ENCODE measurements around the gene SMARCD1.

SMARCD1 gene

DNA sequence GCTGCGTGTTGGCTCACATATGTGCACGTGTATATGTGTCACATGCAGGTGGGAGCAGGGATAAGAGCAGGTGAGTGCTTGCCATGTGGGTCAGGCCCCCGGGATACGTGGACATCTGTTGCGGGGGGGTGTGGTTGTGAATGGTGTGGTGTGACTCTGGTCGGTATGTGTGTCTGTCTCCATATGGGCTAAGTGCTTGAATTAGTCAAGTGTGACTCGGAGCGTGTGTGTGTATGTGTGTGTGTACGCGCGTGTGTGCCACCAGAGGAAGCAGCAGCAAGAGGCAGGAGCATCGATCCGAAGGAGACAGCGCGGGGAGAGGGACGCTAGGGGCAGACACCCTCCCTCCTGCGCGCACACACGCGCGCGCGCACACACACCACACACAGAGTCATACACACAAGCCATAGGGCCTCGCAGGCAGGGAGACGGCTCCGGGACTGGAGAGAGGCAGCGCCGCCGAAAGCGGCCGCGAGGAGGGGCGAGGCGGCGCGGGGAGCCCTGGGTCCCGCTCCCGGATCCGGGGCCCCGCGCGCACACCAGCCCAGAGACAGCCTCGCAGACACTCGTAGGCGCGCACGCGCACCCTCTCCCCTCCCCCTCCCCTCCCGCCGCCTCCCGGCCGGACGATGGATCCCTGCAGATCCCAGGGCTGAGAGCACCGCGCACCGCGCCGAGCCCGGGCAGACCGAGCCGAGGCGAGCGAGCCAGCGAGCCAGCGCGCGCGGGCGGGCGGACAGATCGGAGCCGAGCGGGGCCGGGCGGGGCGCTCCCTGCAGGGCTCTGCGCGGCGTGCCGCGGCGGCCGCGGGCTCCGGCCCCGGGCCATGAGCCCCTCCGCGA, 27.9 kb upstream of the SMARCD1 start, which contains the start of gene ASIC1:
Gene ASIC1, plus strand, starts transcription at position 597 of the 842 bp plus-strand sequence. CDS start 1,171 bp downstream, outside the sequence.
- DNase-seq = peak; percentile 50

DNA sequence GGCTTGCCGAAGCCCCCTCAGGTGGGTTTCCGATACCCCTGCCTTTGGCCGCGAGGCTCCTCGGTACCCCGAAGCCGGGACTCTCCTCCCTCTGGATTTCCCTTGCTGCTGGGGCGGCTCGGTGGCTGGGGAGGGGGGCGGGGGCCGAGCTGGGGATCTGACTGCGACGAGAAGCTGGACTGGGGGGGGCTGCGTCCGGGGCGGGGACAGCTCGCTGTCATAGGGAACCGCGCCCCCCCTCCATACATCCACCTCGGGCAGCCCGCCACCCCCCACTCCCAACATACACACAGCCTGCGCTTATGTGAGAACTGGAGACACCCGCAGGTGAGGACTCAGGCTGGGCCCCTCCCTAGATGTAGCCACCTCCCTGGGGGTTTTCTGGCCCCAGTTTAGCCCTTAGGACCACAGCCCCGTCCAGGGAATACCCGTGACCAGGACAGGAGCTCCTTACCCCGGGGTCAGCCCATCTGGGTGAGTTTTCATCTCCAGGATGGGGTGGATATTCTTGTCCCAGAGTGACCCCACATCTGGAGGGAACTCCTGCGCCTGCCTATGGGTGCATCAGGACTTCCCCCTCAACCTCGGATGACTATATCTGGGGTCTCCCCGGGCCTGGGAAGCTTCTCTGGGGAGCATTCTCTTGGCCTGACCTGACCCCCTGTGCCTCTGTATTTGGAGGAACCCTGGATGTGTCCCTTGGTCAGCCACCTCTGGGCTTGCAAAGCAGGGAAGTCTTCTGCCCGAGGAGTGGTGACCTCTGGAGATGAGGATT, 27.1 kb upstream of the SMARCD1 start:
- DNase-seq = no peak

DNA sequence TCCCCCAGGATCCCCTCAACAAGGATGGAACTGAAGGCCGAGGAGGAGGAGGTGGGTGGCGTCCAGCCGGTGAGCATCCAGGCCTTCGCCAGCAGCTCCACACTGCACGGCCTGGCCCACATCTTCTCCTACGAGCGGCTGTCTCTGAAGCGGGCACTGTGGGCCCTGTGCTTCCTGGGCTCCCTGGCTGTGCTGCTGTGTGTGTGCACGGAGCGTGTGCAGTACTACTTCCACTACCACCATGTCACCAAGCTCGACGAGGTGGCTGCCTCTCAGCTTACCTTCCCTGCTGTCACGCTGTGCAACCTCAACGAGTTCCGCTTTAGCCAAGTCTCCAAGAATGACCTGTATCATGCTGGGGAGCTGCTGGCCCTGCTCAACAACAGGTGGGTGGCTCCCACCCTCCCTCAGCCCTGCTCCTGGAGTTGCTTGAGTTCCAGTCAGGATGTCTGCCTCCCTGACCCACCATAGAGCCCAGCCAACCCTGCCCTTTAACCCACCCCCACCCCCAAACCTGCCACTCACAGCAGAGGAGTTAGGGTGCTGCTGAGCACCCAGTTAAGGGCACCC, 26.3 kb upstream of the SMARCD1 start:
- no peak for DNase-seq

DNA sequence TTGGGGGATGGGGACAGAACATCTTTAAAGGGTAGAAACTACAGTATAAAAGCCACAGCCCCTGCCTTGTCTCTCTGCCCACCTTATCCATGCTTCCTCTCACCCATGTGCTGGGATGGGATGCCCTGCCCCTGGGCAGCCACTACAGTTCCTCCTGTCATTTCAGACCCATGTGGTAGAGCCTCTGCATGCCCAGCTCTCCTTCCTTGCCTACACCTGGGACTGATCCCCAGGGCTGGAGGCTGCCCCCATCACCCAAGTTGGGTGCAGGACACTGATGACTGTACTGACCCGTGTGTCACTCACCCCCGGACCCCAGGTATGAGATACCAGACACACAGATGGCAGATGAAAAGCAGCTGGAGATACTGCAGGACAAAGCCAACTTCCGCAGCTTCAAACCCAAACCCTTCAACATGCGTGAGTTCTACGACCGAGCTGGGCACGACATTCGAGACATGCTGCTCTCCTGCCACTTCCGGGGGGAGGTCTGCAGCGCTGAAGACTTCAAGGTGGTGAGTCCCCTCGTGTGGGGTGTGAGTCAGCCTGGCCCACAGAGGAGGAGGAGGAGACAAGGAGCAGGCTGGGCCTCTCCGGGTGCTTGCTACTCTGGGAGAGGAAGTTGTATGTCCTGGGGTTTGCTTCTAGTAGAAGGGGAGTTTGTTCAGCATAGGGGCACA, 25.6 kb upstream of the SMARCD1 start:
- DNase-seq = peak; percentile 54

DNA sequence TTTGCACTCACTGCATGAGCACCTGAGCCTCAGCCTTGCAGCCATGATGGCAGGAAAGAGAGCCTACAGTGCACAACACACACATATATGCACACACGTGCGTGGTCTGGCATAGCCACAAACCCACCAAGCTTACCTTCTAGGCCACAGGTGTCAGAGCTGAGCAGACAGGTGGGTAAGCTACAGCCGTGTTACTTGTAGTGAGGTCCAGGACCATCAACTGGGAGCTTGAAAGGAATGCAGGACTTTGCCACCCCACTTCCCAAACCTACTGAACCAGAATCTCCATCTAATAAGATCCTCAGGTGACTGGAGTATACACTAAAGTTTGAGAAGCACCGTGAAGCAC, 25.0 kb upstream of the SMARCD1 start:
- DNase-seq = no peak

DNA sequence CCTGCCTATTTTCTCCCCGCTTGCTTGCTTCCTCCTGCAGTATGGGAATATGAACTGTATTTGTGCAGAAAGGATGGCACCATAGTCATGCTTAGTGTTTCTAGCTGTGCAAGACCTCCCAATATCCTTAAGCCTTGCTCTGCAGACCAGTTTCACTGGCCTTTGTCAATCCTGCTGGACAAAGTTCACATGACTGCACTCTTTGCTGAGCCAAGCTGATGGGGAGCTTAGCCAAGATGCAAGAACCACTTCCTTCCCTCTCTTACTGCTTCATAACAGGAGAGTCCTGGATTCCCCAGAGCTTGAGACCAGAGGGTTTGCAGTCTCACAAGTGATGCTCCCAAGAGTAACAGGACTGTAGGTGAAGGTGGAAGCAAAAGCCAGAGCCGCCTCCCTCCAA, 24.0 kb upstream of the SMARCD1 start:
- DNase-seq = peak; percentile 63

DNA sequence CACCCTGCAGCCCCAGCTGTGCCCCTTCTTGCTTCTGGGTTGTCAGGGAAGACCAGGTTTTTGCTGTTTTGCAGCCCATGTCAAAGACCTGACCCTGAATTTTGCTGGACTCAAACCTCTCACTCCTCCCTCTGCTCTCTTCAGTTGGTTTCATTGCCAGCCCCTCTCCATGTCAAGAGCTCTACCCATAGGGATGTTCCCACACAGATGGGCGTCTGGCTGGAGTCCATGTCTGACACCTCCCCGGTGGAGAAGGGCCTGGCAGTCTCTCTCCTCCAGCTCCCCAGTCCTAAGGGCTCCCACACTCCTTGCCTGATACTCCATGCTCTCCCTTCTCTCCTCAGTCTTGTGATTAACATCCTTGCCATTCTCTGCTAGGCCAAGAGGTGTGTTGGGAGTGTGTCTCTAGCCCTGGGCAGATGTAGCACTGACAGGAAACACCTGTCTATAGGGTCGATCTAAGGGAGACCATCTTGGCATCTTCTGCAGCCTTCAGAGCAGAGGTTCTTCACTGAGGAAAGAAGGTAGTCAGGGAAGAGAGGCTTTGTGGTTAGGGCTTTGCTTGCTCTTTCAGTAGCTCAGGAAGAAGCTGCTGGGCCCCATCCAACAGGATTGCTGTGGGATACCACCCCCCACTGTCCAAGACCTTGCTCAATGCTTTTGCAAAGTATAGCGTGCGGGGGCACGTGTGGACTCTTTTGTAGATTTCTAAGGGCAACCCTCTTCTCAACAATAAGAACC, 23.0 kb upstream of the SMARCD1 start:
- DNase-seq = no peak

DNA sequence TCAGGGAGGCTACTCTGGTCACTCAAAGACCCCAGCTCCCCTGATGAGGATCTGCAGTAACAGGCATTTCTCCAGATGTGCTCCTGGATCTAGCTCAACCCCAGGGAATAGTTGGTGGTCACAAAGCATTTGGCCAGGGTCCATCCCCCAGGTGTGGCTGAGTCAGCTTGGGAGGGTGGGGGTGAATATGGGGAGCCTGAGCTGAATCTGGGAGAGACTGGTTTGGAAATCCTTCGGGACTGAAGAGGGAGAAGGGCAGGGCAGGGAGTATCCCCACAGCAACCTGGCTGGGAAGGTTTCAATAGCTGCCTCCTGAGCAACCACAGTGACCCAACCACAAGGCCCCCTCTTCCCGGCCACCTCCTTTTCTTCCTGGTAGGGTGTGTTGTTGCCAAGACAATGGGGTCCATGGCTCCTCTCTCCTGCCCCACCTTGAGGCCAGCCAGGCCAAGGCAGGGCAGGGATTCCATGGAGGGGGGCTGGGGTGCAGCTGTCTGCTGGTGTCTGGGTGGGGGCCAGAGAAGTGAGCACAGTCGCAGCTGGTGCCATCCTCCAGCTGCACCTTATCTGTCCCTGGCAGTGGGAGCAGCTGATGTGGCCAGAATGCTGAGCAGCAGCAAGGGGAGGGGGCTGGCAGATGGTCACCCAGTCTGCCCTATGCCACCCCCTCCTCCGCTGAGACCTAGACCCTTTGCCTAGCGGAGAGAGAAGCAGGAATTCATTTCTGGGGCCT, 22.2 kb upstream of the SMARCD1 start:
- no peak for DNase-seq

DNA sequence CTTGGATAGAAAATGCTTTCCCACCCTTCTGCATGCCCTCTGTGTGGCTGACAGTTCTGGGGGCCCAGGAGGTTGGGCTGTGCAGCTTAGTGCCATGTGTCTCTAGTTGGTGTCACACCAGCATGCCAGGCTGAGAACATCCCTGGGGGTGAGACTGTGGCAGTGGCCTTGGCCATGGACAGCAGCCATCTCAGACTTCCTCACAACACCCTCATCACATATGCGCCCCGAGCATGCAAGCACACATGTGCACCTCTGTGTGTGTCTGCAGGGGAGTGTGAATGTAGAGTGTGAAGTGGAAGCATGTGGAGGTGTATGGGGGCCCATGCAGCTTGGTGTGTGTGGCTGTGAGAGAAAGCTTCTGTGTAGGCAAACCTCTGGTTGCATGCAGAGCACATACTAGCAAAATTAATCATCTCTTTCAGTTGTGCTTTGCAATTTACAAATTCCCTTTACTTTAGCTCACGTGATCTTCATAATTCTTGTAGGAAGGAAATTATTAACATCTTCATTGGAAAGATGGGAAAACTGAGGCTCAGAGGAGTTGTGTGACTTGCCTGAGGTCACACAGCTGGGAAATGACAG, 19.3 kb upstream of the SMARCD1 start:
- DNase-seq = no peak

DNA sequence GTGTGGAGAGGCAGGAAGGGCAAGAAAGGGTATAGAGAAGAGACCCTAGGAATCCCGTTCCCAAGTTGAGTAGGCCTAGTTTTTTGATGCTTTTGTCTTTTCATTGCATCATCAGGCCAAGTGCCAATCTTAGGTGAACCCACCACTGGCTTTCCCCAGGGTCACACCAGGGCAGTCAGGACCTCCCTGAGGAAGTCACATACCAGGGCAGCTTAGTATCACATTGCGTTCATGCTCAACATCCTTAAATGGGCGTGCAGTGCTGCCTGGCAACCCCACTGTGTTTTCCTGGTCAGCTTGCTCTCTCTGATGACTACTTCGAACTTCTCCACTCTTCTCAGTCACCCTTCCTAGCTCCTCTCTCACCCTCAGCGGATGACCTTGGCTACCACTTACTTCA, 18.7 kb upstream of the SMARCD1 start:
- peak; percentile 70 for DNase-seq

DNA sequence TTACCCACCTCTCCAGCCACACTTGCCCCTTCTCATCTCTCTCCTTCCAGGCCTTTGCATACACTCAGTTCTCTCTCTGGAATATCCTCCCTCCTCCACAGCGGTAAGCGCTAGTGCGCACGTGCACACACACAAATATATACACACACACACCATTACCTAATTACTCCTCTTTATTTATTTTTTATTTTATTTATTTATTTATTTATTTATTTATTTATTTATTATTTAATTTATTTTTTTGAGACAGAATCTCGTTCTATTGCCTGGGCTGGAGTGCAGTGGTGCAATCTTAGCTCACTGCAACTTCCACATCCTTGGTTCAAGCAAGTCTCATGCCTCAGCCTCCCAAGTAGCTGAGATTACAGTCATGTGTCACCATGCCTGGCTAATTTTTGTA, 16.1 kb upstream of the SMARCD1 start:
- no peak for DNase-seq

DNA sequence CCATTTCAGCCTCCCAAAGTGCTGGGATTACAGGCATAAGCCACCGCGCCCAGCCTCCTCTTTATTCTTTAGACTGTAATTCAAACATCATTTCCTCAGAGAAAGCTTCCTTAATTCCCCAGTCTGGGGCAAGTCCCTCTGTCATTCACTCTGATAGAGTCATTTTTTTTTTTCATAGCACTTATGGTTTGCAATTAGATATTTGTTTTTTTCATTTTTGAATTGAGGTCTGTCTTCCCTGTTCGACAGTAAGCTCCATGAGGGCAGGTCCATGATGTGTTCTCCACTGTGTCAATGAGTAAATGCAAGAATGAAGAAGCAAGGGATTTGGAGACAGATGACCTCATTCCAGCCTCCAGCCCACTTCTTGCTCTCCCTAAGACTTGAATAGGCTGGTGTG, 15.6 kb upstream of the SMARCD1 start:
- DNase-seq = peak; percentile 39

DNA sequence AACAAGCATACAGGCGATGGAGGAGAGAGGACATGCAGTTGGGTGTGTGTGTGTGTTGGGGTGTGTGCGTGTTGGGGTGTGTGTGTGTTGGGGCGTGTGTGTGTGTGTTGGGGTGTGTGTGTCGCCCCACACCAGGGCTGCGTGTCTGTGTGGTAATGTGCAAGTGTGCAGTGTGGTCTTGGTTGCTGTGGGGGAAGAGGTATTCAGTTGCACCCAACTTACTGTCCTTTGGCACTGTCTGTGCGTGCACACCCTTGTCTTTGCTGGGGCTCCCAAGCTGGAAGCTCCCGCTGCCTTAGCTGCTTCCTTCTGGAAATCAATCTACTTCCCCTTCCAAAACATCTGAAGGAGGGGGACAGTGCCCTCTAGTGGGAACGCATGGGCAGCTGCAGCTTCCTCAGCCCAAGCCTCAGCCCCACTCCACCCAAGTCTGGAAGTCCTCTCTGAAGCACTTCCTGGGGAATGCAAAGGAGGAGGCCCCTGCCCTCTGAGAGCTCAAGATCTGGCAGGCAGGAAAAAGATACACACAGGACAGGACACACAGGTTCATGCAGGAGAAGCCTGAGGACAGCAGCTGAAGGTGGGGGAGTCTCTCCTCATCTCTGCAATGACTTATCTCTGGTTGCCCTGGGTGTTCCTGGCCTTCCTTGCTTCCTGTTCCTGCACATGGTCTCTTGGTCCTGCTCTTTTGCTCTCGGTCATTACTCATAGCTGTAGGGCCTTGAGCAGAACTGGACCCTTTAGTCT, 14.7 kb upstream of the SMARCD1 start:
- DNase-seq = peak; percentile 88

DNA sequence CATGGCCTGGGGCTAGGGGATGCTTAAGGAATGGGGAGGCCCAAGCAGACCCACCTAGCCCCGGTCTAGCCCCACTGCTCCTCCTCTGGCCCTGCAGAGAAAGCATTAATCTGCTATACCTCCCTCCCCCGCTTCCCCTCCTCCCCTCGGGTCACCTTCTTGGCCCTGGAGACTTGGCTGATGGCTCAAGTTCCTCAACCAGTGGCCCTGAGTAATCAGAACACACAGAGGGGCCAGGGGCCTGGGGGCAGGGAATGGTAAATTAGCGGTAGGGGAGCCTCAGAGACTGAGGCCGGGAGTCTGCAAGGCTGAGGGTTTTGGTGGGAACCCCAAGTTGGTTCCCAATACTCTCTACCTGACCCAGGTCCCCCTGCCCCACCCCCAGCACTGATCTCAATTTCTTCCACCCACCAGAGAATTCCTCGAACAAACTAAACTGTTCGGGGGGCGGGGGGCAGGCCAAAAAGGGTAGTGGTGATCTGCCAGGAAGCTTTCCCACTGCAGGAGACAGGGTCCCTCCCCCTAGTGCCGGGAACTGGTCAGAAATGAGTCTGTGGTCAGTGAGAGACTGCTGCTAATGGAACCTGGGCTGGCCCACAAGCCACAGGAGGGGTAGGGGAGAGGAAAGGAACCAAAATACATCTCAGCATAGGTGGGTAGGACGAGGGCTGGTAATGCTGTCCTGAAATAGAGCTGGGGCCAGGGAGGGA, 12.8 kb upstream of the SMARCD1 start:
- DNase-seq = no peak

DNA sequence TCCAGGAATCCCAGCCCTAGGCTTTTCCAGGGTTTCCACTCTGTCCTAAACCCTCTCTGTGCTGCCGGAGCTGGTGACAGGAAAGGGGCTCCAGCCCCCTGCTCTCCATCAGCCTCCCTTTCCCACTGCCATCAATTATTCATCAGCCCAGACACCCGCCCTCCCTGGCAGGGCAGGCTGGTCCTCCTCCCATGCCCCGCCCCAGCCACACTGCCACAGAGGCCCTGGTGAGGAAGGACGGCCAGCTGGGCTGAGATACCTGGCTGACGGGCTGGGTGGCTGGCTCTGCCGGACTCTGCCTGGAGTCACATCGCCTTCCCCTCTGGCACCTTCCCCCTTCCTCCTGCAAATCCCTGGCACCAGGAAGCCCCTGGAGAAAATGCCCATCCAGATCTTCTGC, 11.9 kb upstream of the SMARCD1 start:
- DNase-seq = no peak

DNA sequence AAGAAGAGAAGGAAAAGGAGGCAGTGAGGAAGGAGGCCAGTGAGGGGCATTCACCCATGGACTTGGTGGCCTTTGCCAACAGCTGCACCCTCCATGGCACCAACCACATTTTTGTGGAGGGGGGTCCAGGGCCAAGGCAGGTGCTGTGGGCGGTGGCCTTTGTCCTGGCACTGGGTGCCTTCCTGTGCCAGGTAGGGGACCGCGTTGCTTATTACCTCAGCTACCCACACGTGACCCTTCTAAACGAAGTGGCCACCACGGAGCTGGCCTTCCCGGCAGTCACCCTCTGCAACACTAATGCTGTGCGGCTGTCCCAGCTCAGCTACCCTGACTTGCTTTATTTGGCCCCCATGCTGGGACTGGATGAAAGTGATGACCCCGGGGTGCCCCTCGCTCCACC, 11.4 kb upstream of the SMARCD1 start:
- no peak for DNase-seq

DNA sequence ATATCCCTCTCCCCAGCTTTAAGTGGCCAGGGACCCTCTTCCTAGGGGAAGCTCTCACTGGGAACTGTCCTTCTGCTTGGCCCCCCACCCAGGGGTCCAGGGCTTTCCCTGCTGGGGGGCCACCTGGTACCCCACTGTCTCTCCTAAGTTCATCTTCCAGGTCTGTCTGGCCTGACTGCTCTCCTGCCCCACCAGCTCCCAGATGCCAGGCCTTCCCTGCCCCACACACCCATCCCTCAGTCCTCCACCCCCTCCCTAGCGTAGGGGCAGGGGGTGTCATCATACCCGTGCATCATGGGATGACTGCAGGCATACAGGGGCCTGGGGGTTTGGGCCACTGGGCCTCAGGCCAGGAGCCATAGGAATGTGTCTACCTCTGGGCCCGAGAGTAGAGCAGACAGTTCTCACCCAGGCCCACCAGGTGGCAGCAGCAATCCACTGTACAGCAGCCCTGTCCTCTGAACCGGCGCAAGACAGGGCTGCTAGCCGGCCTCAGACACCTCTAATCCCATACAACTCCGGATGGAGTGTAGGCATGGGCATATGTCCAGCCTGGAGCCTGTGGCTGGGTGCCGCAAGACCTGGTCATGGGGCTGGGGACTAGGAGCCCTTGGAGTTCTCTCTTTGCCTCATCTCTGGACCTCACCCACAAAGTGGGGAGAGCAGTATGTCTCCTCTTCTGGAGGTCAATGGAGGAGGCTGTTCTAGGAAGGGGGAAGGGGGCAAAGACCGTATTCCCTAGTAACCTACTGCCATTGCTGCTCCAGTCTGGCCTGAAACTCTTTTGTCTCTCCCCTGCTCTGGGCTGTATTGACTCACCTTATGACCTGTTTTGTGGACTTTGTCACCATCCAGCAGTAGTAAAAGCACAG, 10.0 kb upstream of the SMARCD1 start:
- DNase-seq = peak; percentile 86

DNA sequence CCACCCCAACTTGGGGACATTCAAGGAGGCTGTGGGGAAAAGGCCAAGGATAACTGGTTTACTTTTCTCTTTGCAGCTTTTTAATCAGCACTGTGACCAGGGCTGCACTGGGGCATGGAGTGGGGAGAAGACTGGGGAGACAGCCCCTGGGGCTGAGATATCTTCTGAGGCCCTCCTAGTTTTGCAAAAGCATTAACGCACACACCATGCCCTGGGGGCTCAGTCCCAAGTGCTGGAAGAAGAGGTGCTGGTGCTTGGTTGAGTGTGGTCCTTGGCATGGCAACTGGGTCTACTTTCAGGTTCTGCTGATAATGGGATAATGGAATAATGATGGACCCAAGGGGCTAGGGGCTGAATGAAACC, 9.4 kb upstream of the SMARCD1 start:
- DNase-seq = no peak

DNA sequence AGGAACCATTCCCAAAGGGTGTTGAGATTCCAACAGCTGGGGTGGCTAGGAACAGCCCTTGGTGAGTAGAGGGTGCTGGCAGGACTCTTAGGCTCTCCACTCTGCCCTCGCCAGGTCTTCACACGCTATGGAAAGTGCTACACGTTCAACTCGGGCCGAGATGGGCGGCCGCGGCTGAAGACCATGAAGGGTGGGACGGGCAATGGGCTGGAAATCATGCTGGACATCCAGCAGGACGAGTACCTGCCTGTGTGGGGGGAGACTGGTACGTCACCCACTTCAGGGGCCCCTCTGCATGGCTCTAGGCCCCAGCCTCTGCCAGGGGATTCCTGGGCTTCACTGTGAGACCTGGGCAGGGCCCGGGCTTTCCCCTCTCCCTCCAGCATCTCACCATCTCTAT, 8.0 kb upstream of the SMARCD1 start:
- no peak for DNase-seq
